DMS79 treated with DMSO at 0.1 percent for 48 hours (cell line): ENCODE results near the gene FAM117B.
"Not testable (repeated sequence)": the region's sequence is repeated elsewhere in the genome, so short reads cannot be mapped to it uniquely, and the experiment has no call there.

Experiments used
- DNase-seq: peaks from one replicate; lab custom pipeline; 2025; lab: John Stamatoyannopoulos, UW

FAM117B gene

DNA sequence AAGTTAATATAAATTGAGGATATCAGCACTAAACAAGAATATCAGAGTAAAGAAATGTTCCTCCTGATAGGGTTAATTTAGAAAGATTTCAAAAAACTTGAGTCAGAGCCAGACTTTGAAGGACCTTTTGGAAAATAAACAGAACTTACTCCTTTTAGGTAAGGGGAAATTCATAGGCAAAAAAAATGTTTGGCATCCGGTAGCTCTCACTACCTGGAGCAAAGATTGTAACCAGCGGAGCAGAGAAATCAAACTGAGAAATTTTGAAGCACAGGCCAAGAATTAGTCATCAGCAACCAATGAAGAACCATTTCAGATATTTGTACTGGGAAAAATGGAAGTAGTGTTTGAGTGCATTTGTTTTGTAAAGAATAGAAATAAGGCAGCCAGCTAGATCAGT is 123.8 kb downstream of the FAM117B start:
- DNase-seq: peak; percentile 45

DNA sequence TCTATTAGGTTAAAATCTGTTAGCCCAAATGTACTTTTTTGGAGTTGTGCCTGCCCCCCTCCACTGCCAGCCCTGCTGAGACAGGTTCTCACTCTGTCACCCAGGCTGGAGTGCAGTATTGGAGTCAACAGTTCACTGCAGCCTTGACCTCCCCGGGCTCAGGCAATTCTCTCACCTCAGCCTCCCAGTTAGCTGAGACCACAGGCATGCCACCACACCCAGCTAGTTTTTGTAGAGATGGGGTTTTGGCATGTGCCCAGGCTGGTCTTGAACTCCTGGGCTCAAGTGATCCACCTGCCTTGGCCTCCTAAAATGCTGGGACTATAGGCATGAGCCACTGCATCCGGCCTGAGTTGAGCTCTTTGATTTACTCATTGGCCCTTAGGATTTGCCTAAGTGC is 126.1 kb downstream of the FAM117B start:
- no peak for DNase-seq

DNA sequence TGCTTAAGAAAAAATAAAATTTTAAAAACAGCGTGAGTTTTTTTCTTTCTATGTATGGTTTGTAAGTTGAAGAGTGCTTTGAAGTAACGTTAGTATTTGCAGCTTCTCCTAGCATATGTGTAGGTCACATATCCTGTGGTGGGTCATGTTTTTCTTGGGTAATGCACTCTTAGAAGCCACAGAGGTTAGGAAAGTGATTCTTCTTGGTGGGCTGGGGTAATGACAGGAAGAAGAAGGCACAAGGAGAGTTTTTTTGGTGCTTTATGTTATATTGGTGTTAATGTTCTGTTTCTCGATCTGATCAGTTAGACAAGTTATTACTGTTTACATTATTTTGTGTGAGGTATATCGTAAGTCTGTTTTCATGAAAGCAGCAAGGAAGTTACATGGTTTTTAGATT is 127.8 kb downstream of the FAM117B start:
- no peak for DNase-seq

DNA sequence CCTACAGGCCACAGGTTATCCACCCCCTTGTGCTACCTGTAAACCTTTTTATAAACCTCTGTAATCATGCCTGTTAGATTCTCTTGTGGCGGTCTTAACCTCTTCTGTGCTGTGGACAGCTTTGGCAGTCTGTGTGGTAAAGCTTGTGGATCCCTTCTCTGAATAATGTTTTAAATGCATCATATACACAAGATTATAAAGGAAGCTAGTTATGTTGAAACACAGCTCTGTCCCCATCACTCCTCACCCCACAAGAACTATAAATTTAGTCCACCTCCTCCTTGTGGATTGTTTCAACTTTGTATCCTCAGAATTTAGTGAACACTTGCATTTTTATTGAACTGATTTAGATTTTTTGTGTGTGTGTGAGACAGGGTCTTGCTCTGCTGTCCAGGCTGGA is 129.1 kb downstream of the FAM117B start:
- DNase-seq: no peak

DNA sequence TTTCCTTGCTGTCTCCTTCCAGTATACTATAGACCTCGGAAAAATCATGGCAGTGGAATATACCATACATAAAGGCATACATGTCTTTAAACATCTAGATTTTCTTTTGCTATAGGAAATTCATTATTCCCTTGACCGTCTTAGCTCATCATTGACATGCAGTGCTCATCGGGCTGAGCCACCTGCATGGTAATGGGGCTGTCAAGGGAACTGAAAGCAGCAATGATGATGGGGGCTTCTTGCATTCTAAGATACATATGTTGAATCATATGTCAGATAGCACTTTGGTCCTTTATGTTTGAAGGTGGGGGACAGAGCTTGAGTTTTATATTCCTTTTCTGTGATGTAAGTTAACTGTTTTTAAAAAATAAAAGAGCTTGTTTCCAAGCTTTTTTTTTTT is 130.2 kb downstream of the FAM117B start:
- no peak for DNase-seq

DNA sequence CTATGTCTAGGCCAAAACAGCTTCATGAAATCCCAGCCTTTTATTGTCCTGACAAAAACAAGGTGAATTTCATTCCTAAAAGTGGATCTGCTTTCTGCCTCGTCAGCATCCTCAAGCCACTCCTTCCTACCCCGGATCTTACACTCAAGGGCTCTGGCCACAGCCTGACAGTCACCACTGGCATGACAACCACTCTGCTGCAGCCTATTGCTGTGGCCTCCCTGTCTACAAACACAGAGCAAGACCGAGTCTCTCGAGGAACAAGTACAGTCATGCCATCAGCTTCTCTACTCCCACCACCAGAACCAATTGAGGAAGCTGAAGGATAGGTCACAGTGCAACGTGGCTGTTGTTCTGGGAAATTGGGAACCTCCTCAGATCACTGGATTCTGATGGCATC is 130.7 kb downstream of the FAM117B start:
- peak; percentile 26 for DNase-seq

DNA sequence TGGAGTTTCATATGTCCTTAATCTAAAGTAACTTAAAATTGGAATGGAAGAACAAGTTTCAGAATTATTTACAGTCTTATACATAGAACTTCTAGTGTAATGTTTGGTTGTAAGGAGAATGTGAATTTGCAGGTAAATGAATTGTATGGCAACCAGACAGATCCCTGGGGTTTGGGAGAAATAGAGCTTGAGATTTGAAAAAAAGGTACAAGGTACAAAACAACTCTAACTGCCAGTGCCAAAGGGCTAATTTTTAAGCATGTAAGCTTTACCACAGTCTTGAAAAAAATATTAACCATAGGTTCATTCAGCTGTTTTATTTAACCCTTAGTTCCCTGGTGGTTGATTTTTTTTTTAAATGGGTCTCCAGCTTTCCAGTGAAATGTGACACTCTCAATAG is 133.5 kb downstream of the FAM117B start:
- DNase-seq: no peak

GRCh38 chr2:202769201-202769600 is 134.4 kb downstream of the FAM117B start:
- no peak for DNase-seq

GRCh38 chr2:202771336-202771735 is 136.6 kb downstream of the FAM117B start:
- no peak for DNase-seq

DNA sequence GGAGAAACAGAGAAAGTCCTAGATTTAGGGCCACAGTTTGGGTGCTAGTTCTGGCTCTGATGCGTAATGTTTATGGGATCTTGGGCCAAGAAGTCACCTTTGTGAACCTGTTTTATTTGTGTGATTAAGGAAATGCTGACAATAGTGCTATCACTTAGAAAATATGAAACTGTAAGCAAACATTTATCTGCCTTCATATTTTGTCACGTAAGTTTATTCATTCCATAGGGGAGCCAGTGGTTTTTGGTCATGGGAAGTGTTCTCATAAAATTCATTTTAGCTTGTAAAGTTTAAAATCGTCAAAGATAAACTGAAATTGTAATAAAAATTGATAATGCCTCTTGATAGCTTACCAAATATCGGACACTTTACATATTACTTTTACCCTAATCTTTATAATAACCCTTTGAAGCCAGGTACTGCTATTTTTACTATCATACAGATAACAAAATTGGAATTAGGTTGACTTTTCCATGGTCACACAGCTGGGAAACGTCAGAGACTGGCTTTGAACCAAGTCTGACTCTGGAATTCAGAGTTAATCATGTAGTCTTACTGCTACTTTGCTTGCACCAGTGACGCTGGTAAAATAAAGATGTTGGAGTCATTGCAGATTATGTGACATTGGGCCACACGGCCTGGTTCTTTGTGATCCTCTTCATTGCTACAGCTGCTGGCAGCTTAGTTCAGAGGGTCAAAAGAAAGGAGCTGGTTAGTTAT is 137.1 kb downstream of the FAM117B start:
- DNase-seq: no peak

DNA sequence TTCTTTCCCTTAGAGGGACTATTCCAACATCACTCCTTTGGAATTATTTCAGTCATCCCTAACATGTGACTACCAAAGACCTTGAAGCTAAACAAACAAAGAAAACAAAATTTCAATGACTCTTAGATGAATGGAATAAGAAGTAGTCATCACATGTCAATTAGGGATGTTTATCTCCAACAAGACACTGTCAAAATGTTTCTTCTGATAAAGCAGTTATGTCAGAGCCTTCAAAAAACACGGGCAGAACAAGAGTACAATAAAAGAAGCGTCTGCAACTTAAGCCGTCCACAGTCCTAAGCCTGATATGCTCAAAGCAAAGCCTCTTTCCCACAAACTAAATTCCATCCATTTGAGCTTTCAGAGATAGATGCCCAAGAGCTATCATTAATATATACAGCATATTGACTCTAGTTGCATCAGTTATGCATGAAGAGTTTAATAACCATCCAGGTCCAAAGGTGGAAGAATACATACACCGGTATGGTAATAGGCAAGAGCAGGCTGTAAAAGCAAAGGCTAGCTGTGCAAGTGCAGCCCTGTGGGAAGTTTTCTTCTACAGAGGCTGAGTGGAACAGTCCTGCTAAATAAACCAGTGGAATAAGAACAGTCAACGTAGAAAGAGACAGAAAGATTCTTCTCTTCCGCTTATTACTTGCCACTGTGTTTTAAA is 138.7 kb downstream of the FAM117B start:
- no peak for DNase-seq

GRCh38 chr2:202774104-202774503 is 139.3 kb downstream of the FAM117B start:
- DNase-seq: no peak

GRCh38 chr2:202778217-202778616 is 143.4 kb downstream of the FAM117B start:
- no peak for DNase-seq

GRCh38 chr2:202780514-202781021 is 145.8 kb downstream of the FAM117B start:
- no peak for DNase-seq

DNA sequence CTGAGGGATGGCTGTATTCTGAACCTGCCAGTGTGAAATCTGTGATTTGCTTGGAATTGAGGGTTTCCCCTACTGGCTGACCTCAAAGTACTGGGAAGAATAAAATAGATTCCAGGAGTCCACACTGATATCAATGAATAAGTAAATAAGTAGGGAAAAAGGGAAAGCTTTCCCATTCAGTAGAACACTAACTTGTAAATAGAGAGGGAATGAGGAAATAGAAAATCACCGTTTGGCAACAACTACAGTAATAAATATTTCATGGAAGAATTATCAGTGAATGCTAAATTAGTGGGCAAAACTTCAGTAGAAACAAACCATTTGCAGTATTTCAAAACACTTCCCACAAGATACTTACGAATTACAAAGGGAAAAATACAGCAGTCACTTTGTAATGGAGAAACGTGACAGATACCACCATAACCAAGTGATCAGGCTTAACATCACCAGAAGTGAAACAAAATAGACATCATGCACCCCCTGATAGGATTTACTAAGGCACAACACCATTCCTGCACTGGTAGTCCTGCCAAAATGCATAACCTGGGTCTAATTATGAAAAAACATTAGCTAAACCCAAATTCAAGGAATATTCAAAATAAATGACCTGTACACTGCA is 148.3 kb downstream of the FAM117B start:
- DNase-seq: no peak

- no peak for DNase-seq
Measured at GRCh38 chr2:202786842-202787241, 152.1 kb downstream of the FAM117B start.

GRCh38 chr2:202790676-202791075 is 155.9 kb downstream of the FAM117B start:
- DNase-seq: no peak

DNA sequence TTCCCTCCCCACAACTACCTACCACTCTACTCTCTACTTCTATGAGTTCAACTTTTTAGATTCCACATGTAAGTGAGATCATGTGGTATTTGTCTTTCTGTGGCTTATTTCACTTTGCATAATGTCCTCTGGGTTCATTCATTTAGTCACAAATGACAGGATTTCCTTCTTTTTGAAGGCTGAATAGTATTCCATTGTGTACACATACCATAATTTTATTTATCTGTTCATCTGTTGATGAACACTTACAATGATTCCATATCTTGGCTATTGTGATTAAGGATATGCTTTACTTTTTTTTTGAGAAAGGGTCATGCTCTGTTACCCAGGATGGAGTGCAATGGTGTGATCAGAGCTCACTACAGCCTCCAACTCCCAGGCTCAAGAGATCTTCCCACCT is 163.2 kb downstream of the FAM117B start:
- no peak for DNase-seq

GRCh38 chr2:202805911-202806310 is 171.1 kb downstream of the FAM117B start:
- not testable (repeated sequence) for DNase-seq

DNA sequence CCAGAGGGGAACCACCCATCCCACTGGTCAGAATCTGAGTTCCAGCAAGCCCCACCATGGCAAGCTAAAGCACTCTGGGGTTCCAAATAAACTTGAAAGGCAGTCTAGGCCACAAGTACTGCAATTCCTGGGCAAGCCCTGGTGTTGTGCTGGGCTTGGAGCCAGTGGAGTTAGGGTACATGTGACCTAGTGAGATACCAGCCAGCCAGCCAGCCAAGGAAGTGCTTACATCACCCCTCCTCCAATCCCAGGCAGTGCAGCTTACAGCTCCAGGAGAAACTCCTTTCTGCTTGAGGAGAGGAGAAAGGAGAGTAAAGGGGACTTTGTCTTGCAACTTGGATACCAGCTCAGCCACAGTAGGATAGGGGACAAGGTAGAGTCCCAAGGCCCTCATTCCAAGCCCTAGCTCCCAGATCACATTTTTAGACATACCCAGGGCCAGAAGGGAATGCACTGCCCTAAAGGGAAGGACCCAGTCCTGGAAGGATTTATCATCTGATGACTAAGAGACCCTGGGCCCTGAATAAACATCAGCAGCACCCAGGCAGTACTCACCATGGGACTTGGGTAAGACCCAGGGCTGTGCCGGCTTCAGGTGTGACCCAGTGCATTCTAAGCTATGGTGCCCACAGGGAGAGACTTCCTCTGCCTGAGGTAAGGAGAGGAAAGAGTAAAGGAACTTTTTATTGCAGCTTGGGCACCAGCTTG is 172.8 kb downstream of the FAM117B start:
- DNase-seq: peak; percentile 43

- no peak for DNase-seq
Measured at GRCh38 chr2:202808754-202809153, 174.0 kb downstream of the FAM117B start.

DNA sequence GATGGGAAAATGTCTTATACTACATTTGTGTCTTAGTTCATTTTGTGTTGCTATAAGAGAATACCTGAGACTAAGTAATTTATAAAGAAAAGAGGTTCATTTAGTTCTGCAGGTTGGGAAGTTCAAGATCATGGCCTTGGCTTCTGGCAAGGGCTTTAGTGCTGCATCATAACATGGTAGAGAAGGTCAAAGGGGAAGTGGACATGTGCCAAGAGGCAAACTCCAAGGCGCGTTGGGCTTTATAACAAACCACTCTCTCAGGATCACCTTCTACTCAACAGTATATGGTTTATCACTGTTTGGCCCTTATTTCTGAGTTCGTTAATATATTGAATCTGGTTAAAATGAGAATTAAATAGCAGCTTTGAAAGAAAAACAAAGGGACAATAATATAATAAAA is 178.6 kb downstream of the FAM117B start:
- DNase-seq: no peak

GRCh38 chr2:202814226-202814625 is 179.5 kb downstream of the FAM117B start:
- no peak for DNase-seq
